Muscle layer of duodenum (tissue), 2 donors: ENCODE measurements around the gene NUP98.
"Not testable (repeated sequence)": the region's sequence is repeated elsewhere in the genome, so short reads cannot be mapped to it uniquely, and the experiment has no call there.

Source experiments
- H3K27ac ChIP-seq: one replicate; pipeline ENCODE4 v1.7.0; 2013; ENCODE audit warnings: mild to moderate bottlenecking, low read length
- H3K27me3 ChIP-seq: one replicate; pipeline ENCODE4 v1.7.0; 2013; ENCODE audit warnings: low read depth, mild to moderate bottlenecking, control low read depth, low read length
- H3K36me3 ChIP-seq, 2 donors: one replicate each; pipeline ENCODE4 v1.7.0; 2013; ENCODE audit warnings: low read length in 2 of 2, control low read depth in 1 of 2, mild to moderate bottlenecking in 1 of 2; ENCODE audit not compliant: insufficient read depth in 2 of 2, control insufficient read depth in 1 of 2
- H3K4me1 ChIP-seq, 2 donors: one replicate each; pipeline ENCODE4 v1.7.0; 2013; ENCODE audit warnings: low read length in 2 of 2, mild to moderate bottlenecking in 2 of 2, control low read depth in 1 of 2, moderate library complexity in 1 of 2; ENCODE audit not compliant: insufficient read depth in 2 of 2, control insufficient read depth in 1 of 2
- H3K4me3 ChIP-seq, 2 donors: one replicate each; pipeline ENCODE4 v1.7.0; 2013; ENCODE audit warnings: low read length in 2 of 2, low read depth in 1 of 2, mild to moderate bottlenecking in 1 of 2
- H3K9me3 ChIP-seq, 2 donors: one replicate each; pipeline ENCODE4 v1.7.0; 2013; ENCODE audit warnings: low read length in 2 of 2, control low read depth in 1 of 2, mild to moderate bottlenecking in 1 of 2; ENCODE audit not compliant: control insufficient read depth in 1 of 2
- donor health status: healthy.

Gene NUP98

DNA sequence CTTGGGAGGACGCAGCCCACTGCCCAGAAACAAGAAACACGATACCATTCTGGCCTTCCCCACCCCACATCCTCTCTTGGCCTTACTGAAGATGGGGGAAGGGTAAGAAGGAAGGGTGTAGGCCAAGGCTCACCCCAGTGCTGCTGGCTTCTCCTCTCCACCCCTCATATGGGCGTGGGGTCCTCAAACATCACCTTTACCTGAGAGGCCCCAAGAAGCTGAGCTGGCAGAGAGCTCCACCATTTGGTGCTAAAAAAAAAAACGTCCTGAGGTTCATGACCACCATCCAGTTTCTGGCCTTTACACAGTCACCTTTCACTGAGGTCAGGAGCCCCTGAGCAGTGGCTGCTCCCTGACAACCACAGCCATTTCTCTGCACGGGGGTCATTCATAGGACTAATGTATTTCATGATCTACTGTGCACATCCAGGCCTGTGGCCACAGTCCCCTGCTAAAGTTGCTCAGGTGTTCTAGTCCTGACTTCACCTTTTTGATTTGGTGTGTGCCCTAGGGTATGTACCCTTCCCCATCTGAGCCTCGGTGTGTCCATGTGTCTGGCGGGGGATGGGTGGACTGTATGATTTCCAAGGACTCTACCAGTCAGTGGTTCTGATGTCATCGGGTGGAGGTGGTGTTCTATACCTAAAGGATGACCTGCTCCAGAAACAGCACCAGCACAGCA lies 28.3 kb upstream of the NUP98 start:
- H3K4me1 ChIP-seq, result no peaks in the 10 kb centered on the region
- no peak overlapping the region for H3K4me3 ChIP-seq
- H3K9me3 ChIP-seq, result no peaks in the 10 kb centered on the region
- no peak overlapping the region for H3K27ac ChIP-seq
- peaks cover 23 to 32% of the 10 kb centered on the region in 2 donors for H3K36me3 ChIP-seq
- no peaks in the 10 kb centered on the region for H3K27me3 ChIP-seq

DNA sequence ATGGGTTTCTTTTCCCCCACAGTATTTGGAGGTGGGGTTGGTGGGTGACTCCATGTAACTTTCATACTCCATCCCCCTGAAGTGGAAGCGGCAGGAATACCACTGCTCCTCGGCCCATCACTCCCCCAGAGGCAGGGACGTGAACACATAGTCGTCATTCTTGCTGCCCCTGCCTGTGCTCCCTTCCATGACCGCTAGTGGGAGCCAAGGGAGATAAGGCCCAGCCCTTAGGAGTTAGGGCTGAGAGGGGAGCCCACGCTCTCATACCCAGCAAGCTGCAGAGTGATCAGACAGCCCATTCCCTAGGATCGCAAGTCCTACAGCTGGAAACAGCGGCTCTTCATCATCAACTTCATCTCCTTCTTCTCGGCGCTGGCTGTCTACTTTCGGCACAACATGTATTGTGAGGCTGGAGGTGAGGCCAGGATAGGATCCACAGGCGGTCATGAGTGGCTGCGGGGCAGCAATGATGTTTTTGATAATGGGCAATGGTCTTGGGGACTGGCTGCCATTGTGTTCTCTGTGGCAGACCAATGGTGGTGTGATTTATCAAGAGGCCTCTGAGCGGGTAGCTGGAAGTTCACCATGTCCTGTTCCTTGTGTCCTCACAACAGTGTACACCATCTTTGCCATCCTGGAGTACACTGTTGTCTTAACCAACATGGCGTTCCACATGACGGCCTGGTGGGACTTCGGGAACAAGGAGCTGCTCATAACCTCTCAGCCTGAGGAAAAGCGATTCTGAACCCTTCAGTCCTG lies 27.5 kb upstream of the NUP98 start:
- Histone ChIP-seq H3K4me3 (no peak overlapping the region), H3K27ac (no peak overlapping the region), H3K9me3 (no peaks in the 10 kb centered on the region), H3K4me1 (no peaks in the 10 kb centered on the region), H3K27me3 (no peaks in the 10 kb centered on the region), H3K36me3 (peaks cover 23 to 29% of the 10 kb centered on the region in 2 donors)

DNA sequence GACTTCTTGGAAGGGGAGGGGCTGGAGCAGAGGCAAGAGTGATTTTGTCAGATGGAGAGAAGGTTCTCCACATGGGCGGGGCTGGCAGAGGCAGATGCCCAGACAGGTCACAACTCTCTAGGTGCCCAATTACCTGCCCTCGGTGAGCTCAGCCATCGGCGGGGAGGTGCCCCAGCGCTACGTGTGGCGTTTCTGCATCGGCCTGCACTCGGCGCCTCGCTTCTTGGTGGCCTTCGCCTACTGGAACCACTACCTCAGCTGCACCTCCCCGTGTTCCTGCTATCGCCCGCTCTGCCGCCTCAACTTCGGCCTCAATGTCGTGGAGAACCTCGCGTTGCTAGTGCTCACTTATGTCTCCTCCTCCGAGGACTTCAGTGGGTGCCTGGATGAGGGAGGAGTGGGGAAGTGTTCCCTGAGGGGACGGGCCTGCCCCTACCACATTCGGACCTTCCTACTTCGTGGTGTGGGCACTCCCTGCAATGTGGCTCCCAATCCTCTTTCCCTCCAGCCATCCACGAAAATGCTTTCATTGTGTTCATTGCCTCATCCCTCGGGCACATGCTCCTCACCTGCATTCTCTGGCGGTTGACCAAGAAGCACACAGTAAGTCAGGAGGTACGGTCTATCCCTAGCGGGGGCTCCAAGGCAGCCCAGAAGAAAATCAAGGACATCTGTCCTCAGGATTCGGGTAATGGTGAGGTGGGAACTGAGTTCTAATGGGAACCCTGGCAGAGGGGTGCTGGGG lies 26.6 kb upstream of the NUP98 start:
- H3K27ac ChIP-seq, result no peak overlapping the region
- peaks cover 23 to 26% of the 10 kb centered on the region in 2 donors for H3K36me3 ChIP-seq
- no peak overlapping the region for H3K4me3 ChIP-seq
- no peaks in the 10 kb centered on the region for H3K4me1 ChIP-seq
- H3K9me3 ChIP-seq, result no peaks in the 10 kb centered on the region
- H3K27me3 ChIP-seq, result no peaks in the 10 kb centered on the region

DNA sequence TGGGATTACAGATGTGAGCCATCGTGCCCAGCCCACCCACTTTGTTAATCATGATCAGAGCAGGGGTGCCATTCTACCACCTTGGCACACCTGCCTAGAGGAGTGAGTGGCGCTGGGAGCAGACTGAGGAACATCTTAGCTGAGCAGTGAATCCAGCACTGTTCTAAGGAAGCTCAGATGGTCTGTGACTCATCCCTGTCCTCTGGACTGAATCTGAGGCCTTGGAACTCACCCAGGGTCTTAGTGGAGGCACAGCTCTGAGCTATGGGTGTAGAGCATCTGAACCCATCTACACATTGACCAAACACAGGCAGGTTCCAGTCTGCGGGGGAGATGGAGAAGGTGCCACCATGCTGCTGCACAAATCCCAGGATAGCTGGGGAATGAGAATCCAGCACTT lies 25.9 kb upstream of the NUP98 start:
- Histone ChIP-seq H3K9me3 (no peaks in the 10 kb centered on the region), H3K4me1 (no peaks in the 10 kb centered on the region), H3K36me3 (peaks cover 23 to 26% of the 10 kb centered on the region in 2 donors), H3K4me3 (no peak overlapping the region), H3K27me3 (no peaks in the 10 kb centered on the region), H3K27ac (no peak overlapping the region)

DNA sequence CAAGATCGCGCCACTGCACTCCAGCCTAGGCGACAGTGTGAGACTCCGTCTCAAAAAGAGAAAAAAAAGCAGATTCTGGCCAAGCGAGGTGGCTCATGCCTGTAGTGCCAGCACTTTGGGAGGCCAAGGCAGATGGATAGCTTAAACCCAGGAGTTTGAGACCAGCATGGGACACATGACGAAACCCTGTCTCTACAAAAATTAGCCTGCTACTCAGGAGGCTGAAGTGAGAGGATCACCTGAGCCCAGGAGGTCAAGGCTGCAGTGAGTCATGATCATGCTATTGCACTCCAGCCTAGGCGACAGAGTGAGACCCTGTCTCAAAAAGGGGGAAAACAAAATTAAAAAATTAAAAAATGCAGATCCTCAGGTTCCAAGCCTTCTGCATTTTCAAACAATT lies 25.0 kb upstream of the NUP98 start:
- Histone ChIP-seq H3K4me3 (no peak overlapping the region), H3K4me1 (no peaks in the 10 kb centered on the region), H3K27me3 (no peaks in the 10 kb centered on the region), H3K9me3 (no peaks in the 10 kb centered on the region), H3K27ac (no peak overlapping the region), H3K36me3 (peaks cover 15 to 16% of the 10 kb centered on the region in 2 donors)

DNA sequence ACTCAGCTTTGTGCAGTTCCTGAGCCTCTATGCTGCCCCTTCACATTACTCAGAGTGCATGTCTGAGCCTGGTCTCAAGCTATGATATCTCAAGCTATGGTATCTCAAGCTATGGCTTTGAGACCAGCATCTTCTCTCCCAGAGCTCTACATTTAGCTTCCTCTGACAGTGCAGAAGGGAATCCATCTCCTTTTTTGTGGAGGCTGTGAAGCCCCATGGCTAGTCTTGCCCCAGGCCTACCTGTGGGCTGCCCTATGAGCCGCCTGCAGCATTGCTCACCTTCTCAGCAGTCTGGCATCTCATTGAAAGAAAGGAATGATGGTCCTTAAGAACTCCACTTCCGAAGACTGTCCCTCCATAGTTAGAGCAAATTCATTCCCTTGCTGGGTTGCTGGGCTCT lies 23.6 kb upstream of the NUP98 start:
- H3K9me3 ChIP-seq, result no peaks in the 10 kb centered on the region
- H3K4me1 ChIP-seq, result no peaks in the 10 kb centered on the region
- H3K27me3 ChIP-seq, result no peaks in the 10 kb centered on the region
- H3K36me3 ChIP-seq, result peaks cover 2 to 3% of the 10 kb centered on the region in 2 donors
- H3K4me3 ChIP-seq, result no peak overlapping the region
- no peak overlapping the region for H3K27ac ChIP-seq

DNA sequence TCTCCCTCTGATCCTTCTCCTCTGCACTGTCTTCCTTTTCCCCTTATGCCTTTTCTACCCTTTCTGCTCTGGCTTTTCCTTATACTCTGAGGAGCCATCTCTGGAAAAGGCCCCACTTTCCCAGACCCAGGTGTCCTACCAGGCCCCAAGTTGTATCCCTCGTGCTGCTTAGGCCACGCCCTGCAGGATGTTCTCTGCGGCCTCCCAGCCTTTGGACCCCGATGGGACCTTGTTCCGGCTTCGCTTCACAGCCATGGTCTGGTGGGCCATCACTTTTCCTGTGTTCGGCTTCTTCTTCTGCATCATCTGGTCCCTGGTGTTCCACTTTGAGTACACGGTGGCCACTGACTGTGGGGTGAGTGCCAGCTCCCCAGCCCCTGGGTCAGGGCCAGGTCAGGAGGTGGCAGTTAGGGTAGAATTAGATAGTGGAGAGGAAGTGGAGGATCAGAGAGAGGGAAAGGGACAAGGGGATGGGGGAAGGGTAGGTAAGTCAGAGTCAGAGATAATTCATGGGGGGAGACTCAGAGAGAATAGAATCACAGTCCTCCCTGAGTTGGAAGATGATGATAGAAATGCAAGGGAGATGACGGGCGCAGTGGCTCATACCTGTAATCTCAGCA lies 19.9 kb upstream of the NUP98 start:
- no peaks in the 10 kb centered on the region for H3K9me3 ChIP-seq
- H3K36me3 ChIP-seq, result no peaks in the 10 kb centered on the region
- no peaks in the 10 kb centered on the region for H3K4me1 ChIP-seq
- no peak overlapping the region for H3K4me3 ChIP-seq
- H3K27ac ChIP-seq, result no peak overlapping the region
- H3K27me3 ChIP-seq, result no peaks in the 10 kb centered on the region

DNA sequence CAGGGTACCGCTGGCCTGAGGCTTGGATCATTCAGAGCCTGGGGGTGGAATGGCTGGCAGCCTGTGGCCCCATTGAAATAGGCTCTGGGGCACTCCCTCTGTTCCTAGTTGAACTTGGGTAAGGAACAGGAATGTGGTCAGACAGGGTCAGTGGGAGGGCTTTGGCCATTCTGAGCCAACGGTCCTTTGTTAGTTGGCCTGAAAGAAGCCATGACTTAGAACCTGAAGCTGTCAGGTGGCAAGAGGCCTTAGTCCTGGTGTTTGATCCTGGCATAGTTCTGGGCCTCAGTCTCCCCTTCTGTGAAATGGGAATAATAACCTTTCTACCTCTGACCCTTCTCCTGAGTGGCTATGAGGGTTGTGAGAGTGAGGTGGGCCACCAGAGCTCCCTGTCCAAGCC lies 19.3 kb upstream of the NUP98 start:
- Histone ChIP-seq H3K36me3 (no peaks in the 10 kb centered on the region), H3K27ac (no peak overlapping the region), H3K4me1 (no peaks in the 10 kb centered on the region), H3K4me3 (no peak overlapping the region), H3K9me3 (no peaks in the 10 kb centered on the region), H3K27me3 (no peaks in the 10 kb centered on the region)

DNA sequence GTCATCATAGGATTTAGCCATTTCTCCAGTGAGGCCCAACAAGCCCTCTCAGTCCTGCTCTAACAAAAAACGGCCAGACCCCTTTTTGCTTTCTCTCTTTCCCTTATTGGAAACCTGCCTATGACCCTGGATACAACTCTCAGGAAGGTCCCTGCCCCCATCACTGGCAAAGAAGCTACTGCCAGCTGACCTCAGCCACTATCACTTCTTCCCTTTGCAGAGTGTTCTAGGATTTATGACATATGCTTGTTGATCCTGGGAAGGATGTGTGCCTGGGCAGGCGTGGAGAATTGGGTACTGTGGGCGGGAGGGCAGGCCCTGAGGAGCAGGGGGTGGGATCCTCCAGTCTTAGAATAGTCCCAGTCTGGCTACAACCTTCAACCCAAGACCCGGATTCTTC lies 18.5 kb upstream of the NUP98 start:
- Histone ChIP-seq H3K27me3 (no peaks in the 10 kb centered on the region), H3K36me3 (no peaks in the 10 kb centered on the region), H3K9me3 (no peaks in the 10 kb centered on the region), H3K4me1 (no peaks in the 10 kb centered on the region), H3K4me3 (no peak overlapping the region), H3K27ac (no peak overlapping the region)

DNA sequence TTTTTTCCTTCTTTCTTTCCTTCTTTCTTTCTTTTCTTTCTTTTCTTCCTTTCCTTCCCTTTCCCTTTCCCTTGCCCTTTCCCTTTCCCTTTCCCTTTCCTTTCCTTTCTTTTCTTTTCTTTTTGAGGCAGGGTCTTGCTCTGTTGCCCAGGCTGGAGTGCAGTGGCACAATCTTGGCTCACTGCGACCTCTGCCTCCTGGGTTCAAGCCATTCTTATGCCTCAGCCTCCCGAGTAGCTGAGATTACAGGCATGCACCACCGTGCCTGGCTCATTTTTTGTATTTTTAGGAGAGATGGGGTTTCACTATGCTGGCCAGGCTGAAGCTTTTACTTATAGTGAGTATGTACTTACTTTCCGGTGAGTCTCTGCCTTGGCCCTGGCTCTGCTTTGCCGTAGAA lies 17.5 kb upstream of the NUP98 start:
- not testable (repeated sequence) for H3K27me3 ChIP-seq, H3K36me3 ChIP-seq, H3K9me3 ChIP-seq, H3K4me3 ChIP-seq, H3K4me1 ChIP-seq, H3K27ac ChIP-seq

DNA sequence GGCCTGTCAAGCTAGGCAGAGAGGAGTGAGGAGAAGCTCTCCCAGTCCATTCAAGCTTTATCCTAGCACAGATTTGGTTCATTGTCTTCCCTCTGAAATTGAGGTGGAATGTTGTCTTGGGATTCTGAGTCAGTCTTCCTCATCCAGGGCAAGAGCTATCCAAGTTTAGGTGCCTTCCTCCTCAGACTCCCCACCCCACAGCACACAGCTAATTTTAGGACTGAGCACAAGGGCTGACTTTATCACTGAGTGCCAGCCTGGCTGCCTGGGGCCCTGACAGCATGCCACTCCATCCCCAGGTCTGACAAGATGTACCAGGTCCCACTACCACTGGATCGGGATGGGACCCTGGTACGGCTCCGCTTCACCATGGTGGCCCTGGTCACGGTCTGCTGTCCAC lies 13.6 kb upstream of the NUP98 start:
- Histone ChIP-seq H3K4me1 (peaks cover 7 to 8% of the 10 kb centered on the region in 2 donors), H3K36me3 (no peaks in the 10 kb centered on the region), H3K27ac (no peak overlapping the region), H3K9me3 (no peaks in the 10 kb centered on the region), H3K4me3 (no peak overlapping the region), H3K27me3 (no peaks in the 10 kb centered on the region)
